OCI-LY7 (cell line): ENCODE results near the gene APEH.

Experiments used
- CTCF ChIP-seq: fragments of 200-600 bp; sonication (generic); conservative IDR thresholded peaks from 2 replicates; pipeline ENCODE4 v1.5.1; 2014; ENCODE audit warnings: mild to moderate bottlenecking, antibody characterized with exemption, low read length, moderate library complexity, mixed read lengths
- EZH2phosphoT487 ChIP-seq: fragments of 200-600 bp; sonication (generic); IDR thresholded peaks from 2 replicates; pipeline ENCODE4 v1.6.1; 2018; ENCODE audit warnings: low read depth, borderline replicate concordance, mild to moderate bottlenecking, mixed run types, antibody characterized with exemption, low read length, moderate library complexity, mixed read lengths

GRCh38 chr3:49709852-49710251 is 35.7 kb downstream of the APEH start:
- TF ChIP-seq CTCF, result no peak
- TF ChIP-seq EZH2phosphoT487, result no peak
